Neural crest cell (in vitro differentiated cells): Measurements from ENCODE around the gene SLC8A3. TPM values are rescaled to one million over a fixed set of nuclear protein-coding genes. Genes with fewer than 3 reads are reported as not detected.
A peak's percentile ranks its signal among the peaks of the same experiment; 100 is the strongest.

ENCODE experiments used
- DNase-seq: peaks from one replicate; pipeline ENCODE4 v3.0.0; 2021; ENCODE audit warnings: low read depth, mixed read lengths, low spot score
- H3K27ac Mint-ChIP-seq: one replicate; pipeline ENCODE4 v1.8.0; 2021; ENCODE audit warnings: mild to moderate bottlenecking, mixed read lengths; ENCODE audit not compliant: unreplicated experiment
- H3K27me3 Mint-ChIP-seq: 2 replicates; pipeline ENCODE4 v1.8.0; 2021; ENCODE audit warnings: low read depth, mild to moderate bottlenecking, mixed read lengths
- H3K36me3 Mint-ChIP-seq: 2 replicates; pipeline ENCODE4 v1.8.0; 2021; ENCODE audit warnings: low read depth, mild to moderate bottlenecking, mixed read lengths
- H3K4me1 Mint-ChIP-seq: 2 replicates; pipeline ENCODE4 v1.8.0; 2021; ENCODE audit warnings: mixed read lengths
- H3K4me3 Mint-ChIP-seq: one replicate; pipeline ENCODE4 v1.8.0; 2021; ENCODE audit warnings: mild to moderate bottlenecking, mixed read lengths
- H3K9me3 Mint-ChIP-seq: 2 replicates; pipeline ENCODE4 v1.8.0; 2021; ENCODE audit warnings: mixed read lengths
- total RNA-seq: library from RNA; stranded (reverse); gene quantifications from 2 replicates; pipeline ENCODE4 v1.2.1, GENCODE V29; 2021
- TF ChIP-seq, protein P1 (sequence below): fragments of 200-600 bp; sonication (generic); conservative IDR thresholded peaks from 2 replicates; pipeline ENCODE4 v1.5.0; 2021; ENCODE audit warnings: antibody characterized with exemption, mild to moderate bottlenecking

Gene SLC8A3
- total RNA-seq, 1 donor from 2014 or later, result 1.2 TPM

DNA sequence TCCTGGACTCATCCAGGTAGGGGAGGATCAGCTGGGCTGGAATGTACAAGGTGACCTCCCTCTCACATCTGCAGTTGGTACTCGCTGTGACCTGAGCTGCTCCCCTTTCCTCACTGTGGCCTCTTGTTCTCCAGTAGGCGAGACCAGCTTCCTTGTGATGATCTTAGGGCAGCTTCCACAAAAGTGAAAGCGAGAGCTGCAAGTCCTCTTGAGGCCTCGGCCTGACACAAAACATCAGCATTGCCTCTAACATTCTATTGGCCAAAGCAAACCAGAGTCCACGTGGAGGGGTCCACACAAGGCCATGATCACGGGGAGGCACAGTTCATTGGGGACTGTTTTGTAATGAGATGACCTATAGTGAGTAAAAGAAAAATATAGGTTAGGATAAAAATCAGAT lies 182.1 kb downstream of the SLC8A3 start:
- Mint-ChIP-seq H3K27me3 (no peaks in the 10 kb centered on the region), H3K36me3 (peaks cover 36% of the 10 kb centered on the region), H3K4me3 (no peak overlapping the region), H3K9me3 (peaks cover 2% of the 10 kb centered on the region), H3K27ac (peak overlapping the region; percentile 55), H3K4me1 (peaks cover 52% of the 10 kb centered on the region)
- TF ChIP-seq, protein P1, sequence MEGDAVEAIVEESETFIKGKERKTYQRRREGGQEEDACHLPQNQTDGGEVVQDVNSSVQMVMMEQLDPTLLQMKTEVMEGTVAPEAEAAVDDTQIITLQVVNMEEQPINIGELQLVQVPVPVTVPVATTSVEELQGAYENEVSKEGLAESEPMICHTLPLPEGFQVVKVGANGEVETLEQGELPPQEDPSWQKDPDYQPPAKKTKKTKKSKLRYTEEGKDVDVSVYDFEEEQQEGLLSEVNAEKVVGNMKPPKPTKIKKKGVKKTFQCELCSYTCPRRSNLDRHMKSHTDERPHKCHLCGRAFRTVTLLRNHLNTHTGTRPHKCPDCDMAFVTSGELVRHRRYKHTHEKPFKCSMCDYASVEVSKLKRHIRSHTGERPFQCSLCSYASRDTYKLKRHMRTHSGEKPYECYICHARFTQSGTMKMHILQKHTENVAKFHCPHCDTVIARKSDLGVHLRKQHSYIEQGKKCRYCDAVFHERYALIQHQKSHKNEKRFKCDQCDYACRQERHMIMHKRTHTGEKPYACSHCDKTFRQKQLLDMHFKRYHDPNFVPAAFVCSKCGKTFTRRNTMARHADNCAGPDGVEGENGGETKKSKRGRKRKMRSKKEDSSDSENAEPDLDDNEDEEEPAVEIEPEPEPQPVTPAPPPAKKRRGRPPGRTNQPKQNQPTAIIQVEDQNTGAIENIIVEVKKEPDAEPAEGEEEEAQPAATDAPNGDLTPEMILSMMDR, result no peak
- DNase-seq, result no peak

DNA sequence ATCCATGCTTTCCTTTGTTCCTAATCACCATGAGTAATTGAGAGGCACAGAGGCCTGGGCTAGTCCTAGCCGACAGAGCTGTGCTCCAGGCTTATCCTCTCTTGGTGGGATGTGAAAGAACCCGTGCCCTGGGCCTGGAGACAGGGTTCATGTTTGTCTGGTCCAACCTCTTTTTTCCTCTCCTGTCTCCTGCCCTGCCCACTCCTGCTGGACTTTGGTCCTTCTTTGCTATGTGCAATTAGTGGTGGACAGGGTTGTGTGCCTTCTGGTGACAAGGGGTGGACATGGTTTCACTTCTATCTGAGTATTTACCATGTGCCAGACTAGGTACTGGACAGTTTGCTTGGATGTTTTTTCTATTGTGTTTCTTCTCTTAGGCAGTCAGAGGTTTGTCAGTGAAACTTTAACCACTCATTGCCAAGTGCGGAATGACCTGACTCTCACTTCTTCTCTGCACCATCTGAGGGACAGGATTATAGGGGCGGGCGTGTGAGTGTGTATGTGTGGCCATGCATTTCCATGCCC lies 183.4 kb downstream of the SLC8A3 start:
- Mint-ChIP-seq H3K9me3 (peaks cover 2% of the 10 kb centered on the region), H3K27ac (peak overlapping the region; percentile 59), H3K4me1 (peaks cover 58% of the 10 kb centered on the region), H3K36me3 (peaks cover 46% of the 10 kb centered on the region), H3K27me3 (no peaks in the 10 kb centered on the region), H3K4me3 (no peak overlapping the region)
- TF ChIP-seq, protein P1, result no peak
- no peak for DNase-seq

DNA sequence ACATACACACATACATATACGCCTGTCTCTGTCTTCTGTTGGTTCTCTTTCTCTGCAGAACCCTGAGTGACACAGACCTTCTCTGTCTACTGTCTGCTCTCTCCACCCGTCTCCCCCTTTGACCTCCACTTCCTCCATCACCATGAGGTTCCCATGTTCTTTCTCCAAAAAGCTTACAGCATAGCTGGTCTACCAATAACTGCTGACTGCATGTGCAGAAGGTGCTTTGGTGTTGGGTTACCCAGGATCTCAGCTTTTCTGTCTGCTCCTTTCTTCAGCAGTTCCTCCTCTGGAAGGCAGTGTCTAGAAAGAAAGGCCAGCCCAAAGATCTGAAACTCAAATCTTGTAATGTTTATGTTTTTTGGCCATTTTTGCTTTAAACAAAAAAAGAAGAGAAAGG lies 184.0 kb downstream of the SLC8A3 start:
- Mint-ChIP-seq H3K4me3 (no peak overlapping the region), H3K27ac (no peak overlapping the region), H3K27me3 (no peaks in the 10 kb centered on the region), H3K36me3 (peaks cover 52% of the 10 kb centered on the region), H3K9me3 (peaks cover 2% of the 10 kb centered on the region), H3K4me1 (peaks cover 63% of the 10 kb centered on the region)
- no peak for DNase-seq
- TF ChIP-seq, protein P1, result no peak

DNA sequence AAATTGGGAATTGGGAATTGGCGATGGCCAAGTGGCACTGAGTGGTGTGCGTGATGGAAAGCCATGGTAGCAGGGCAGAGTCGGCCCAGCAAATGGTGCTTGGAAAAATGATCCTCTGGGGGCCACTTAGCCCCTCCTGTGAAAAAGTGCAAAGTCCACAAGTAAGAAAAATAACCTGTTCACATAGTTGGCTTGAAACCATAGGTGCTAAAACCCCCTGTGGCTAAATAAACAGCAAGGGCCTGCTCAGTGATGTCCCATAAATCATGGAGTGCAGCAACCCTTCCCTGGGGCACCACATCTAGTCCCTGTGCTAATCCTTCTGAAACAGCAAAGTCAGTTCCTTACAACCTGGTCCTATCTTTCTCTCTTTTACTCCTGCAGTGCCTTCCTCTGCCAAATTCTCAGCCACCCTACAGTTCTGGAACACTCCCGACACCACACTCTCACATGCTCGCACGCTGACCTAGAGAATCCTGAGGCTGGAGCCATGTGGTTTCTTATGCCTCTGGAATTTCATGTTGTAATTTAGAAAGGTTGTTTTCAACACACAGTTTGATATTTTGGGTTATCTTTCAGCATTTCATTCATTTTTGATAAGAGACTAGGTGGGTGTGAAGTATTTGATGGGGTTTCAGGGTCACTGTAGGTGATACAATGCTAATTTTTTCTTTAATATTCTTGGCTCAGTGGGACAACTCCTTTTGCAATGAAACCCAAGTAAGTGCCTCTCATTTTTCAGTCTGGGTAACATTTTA lies 186.0 kb downstream of the SLC8A3 start:
- Mint-ChIP-seq H3K27me3 (no peaks in the 10 kb centered on the region), H3K36me3 (peaks cover 64% of the 10 kb centered on the region), H3K4me1 (peaks cover 66% of the 10 kb centered on the region), H3K27ac (no peak overlapping the region), H3K4me3 (no peak overlapping the region), H3K9me3 (peaks cover 2% of the 10 kb centered on the region)
- TF ChIP-seq, protein P1, result no peak
- no peak for DNase-seq

DNA sequence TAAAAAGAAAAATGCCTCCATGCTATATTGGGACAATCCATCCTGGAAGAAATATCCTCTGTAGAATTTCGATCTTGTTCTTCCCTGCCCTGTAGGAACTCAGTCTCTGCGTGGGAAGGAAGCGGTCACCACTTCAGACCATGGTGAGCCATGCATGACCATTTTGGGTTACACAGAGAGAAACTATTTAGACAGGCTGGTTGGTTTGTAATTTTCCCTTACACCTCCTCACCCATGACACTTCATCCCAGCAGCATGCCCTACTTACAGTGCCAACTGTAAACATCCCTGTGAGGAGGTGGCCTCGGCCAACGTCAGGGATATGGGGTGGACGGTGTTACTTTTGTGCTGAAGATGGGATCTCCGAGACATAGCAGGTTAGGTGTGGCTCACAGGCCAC lies 188.2 kb downstream of the SLC8A3 start:
- Mint-ChIP-seq H3K27ac (peak overlapping the region; percentile 75), H3K36me3 (peaks cover 68% of the 10 kb centered on the region), H3K9me3 (peaks cover 7% of the 10 kb centered on the region), H3K4me1 (peaks cover 58% of the 10 kb centered on the region), H3K4me3 (no peak overlapping the region), H3K27me3 (no peaks in the 10 kb centered on the region)
- no peak for DNase-seq
- TF ChIP-seq, protein P1, result no peak
